Kidney (tissue), 14 donors: ENCODE measurements around the gene SAT1. TPM values are rescaled to one million over a fixed set of nuclear protein-coding genes. Genes with fewer than 3 reads are reported as not detected.
A peak's percentile ranks its signal among the peaks of the same experiment; 100 is the strongest.

Experiments
- DNase-seq, 5 donors: peaks; one replicate each; pipeline ENCODE4 v3.0.0-alpha.2; 2013 to 2020
- FAIRE-seq: peaks from 2 replicates; lab custom pipeline; 2012; peaks lifted over from hg19 to GRCh38; lab: Jason Lieb, UNC
- H3K27ac ChIP-seq, 2 donors: one replicate each; pipeline ENCODE4 v1.7.0; 2013; ENCODE audit warnings: low read depth in 2 of 2, low read length in 2 of 2, inconsistent platforms in 1 of 2
- H3K27me3 ChIP-seq: one replicate; pipeline ENCODE4 v1.7.1; 2013; ENCODE audit warnings: low read length, inconsistent platforms; ENCODE audit not compliant: control insufficient read depth, insufficient read depth
- H3K36me3 ChIP-seq, 3 donors: one replicate each; pipeline versions ENCODE4 v1.7.0 to v1.7.1; 2013; ENCODE audit warnings: low read length in 3 of 3, control low read depth in 1 of 3, inconsistent platforms in 1 of 3; ENCODE audit not compliant: insufficient read depth in 3 of 3, control insufficient read depth in 2 of 3
- H3K4me1 ChIP-seq, 3 donors: one replicate each; pipeline versions ENCODE4 v1.7.0 to v1.7.1; 2013; ENCODE audit warnings: low read length in 3 of 3, inconsistent platforms in 1 of 3, low read depth in 1 of 3; ENCODE audit not compliant: control insufficient read depth in 2 of 3, insufficient read depth in 2 of 3
- H3K4me3 ChIP-seq, 3 donors: one replicate each; pipeline versions ENCODE4 v1.7.0 to v1.8.1; 2013; ENCODE audit warnings: low read length in 3 of 3, control low read depth in 1 of 3, inconsistent platforms in 1 of 3
- H3K9ac ChIP-seq, 3 donors: one replicate each; pipeline versions ENCODE4 v1.7.0 to v1.7.1; 2013; ENCODE audit warnings: low read length in 3 of 3, control low read depth in 1 of 3, inconsistent platforms in 1 of 3
- H3K9me3 ChIP-seq, 3 donors: one replicate each; pipeline versions ENCODE4 v1.7.0 to v1.7.1; 2013; ENCODE audit warnings: low read length in 3 of 3, control low read depth in 1 of 3, inconsistent platforms in 1 of 3; ENCODE audit not compliant: control insufficient read depth in 2 of 3, insufficient read depth in 1 of 3
- CTCF ChIP-seq: IDR thresholded peaks from 3 replicates; pipeline ENCODE4 v1.5.1; 2012; ENCODE audit warnings: mild to moderate bottlenecking, moderate library complexity, borderline replicate concordance; ENCODE audit not compliant: insufficient read depth; ENCODE audit errors: extremely low read depth
- intact Hi-C: fragments of 100-400 bp; cut with DNase I; formaldehyde crosslinking; loops from one replicate; pipeline ENCODE4 v1.11.1; 2022
- polyA plus RNA-seq: library from polyadenylated mRNA; stranded (reverse); fragments of 350-450 nt; fragmentation: Illumina TruSeq; extraction: RNeasy Lipid Tissue Mini Kit (QIAGEN cat#74804); gene quantifications from one replicate; pipeline ENCODE4 v1.2.3, GENCODE V29; 2014; ENCODE audit warnings: low read depth, low replicate concordance; ENCODE audit not compliant: insufficient read depth
- total RNA-seq: library from RNA; stranded (reverse); fragmentation: NEBNext Ultra II Directional; extraction: Animal tissue kit (Norgen Biotek cat#: 25700); gene quantifications from one replicate; pipeline ENCODE4 v1.2.1, GENCODE V29; 2021
- donor health status: control.
- donor health status: control.
- donor health status: control.
- donor health status: control.
- donor health status: control.
- donor health status: DM: yes; HTN: yes; CAD: no.
- donor health status: Normal renal cell carcinoma (clear cell type).

The SAT1 gene
- total and polyA plus RNA-seq, 2 donors from 2014 or later, result 417 to 574 TPM

GRCh38 chrX:23792861-23793553 is 10.0 kb downstream of the SAT1 start:
- H3K9ac ChIP-seq, result no peak overlapping the region
- H3K36me3 ChIP-seq, result no peaks in the 10 kb centered on the region
- no peaks in the 10 kb centered on the region for H3K27me3 ChIP-seq
- no peak overlapping the region for H3K4me3 ChIP-seq
- H3K9me3 ChIP-seq, result no peaks in the 10 kb centered on the region
- no peak for TF ChIP-seq CTCF
- H3K27ac ChIP-seq, result no peak overlapping the region
- FAIRE-seq (no peak), DNase-seq (peak in 2 of 5 donors; percentile 45 to 51)
- peaks cover 0 to 5% (median 0%) of the 10 kb centered on the region in 3 donors for H3K4me1 ChIP-seq
- intact Hi-C loops, result no loop called here

- Histone ChIP-seq H3K27me3 (no peaks in the 10 kb centered on the region), H3K9ac (no peak overlapping the region), H3K4me3 (no peak overlapping the region), H3K9me3 (no peaks in the 10 kb centered on the region), H3K4me1 (no peaks in the 10 kb centered on the region), H3K36me3 (no peaks in the 10 kb centered on the region), H3K27ac (no peak overlapping the region)
- intact Hi-C loops, result no loop called here
- no peak for TF ChIP-seq CTCF
- FAIRE-seq (no peak), DNase-seq (no peak)
These were observed 12.2 kb downstream of the SAT1 start for GRCh38 chrX:23795221-23795620.

GRCh38 chrX:23797371-23798128 is 14.6 kb downstream of the SAT1 start:
- Histone ChIP-seq H3K4me3 (no peak overlapping the region), H3K27ac (peak overlapping the region in 1 of 2 donors; percentile 60), H3K36me3 (no peaks in the 10 kb centered on the region), H3K27me3 (no peaks in the 10 kb centered on the region), H3K9ac (no peak overlapping the region), H3K9me3 (no peaks in the 10 kb centered on the region), H3K4me1 (no peaks in the 10 kb centered on the region)
- peak in 3 of 5 donors; percentile 29 to 72 (median 70) for DNase-seq
- no peak for TF ChIP-seq CTCF
- intact Hi-C loops, result no loop called here
- no peak for FAIRE-seq
